ENCODE results near the gene GRIN3A.

DNA sequence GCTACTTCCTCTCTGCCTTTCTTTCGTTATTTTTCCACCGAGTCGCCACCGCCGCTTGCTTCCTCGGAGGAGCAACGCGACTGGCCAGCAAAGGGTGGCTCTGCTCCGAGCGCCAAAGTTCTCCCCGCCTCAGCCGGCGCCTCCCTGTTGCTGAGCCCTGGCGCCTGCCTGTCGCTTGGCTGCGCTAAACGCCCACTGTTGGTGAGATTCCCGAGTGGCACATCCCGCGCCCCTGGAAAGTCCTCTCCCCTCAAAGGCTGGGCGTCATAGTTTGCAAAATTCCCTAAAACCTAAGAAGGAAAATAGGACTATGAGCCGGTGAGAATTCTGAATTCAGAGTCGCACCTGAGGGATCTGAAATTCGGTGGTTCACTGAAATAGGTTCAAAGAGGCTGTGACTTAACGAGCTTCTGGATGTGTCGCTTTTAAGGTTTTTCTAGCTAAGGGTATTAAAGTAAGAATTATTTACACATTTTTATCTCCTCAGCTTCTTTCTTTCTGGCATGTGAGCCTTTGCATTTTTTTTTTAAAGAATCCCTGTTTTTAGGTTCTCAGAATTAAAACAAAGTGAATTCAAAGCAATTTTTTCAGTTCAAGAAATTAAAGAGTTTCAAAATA lies at the start of gene GRIN3A:
- TF ChIP-seq, protein P1, sequence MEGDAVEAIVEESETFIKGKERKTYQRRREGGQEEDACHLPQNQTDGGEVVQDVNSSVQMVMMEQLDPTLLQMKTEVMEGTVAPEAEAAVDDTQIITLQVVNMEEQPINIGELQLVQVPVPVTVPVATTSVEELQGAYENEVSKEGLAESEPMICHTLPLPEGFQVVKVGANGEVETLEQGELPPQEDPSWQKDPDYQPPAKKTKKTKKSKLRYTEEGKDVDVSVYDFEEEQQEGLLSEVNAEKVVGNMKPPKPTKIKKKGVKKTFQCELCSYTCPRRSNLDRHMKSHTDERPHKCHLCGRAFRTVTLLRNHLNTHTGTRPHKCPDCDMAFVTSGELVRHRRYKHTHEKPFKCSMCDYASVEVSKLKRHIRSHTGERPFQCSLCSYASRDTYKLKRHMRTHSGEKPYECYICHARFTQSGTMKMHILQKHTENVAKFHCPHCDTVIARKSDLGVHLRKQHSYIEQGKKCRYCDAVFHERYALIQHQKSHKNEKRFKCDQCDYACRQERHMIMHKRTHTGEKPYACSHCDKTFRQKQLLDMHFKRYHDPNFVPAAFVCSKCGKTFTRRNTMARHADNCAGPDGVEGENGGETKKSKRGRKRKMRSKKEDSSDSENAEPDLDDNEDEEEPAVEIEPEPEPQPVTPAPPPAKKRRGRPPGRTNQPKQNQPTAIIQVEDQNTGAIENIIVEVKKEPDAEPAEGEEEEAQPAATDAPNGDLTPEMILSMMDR (IDR thresholded peaks at IDR 0.05; ENCODE audit: low read depth, low read length, poor library complexity, severe bottlenecking): no peak
- TF ChIP-seq EZH2phosphoT487 (IDR thresholded peaks at IDR 0.05; ENCODE audit: borderline replicate concordance, low read length): no peak
